Lower leg skin (tissue), 3 donors: Measurements from ENCODE around the gene IGFN1.

Source experiments
- CTCF ChIP-seq, 3 donors: fragments of 450-650 bp; IDR thresholded peaks; one replicate each; pipeline ENCODE4 v1.5.1; 2016; ENCODE audit warnings: antibody characterized with exemption in 3 of 3, mild to moderate bottlenecking in 3 of 3, moderate library complexity in 2 of 3
- POLR2A ChIP-seq, 2 donors: fragments of 450-650 bp; IDR thresholded peaks; one replicate each; pipeline ENCODE4 v1.6.1; 2016 to 2017; ENCODE audit warnings: antibody characterized with exemption in 2 of 2, mild to moderate bottlenecking in 1 of 2, moderate library complexity in 1 of 2

GRCh38 chr1:201254625-201255478 is 64.2 kb downstream of the IGFN1 start:
- TF ChIP-seq CTCF (IDR thresholded peaks at IDR 0.05), result peak in 1 of 3 donors; percentile 88
- TF ChIP-seq POLR2A (IDR thresholded peaks at IDR 0.05), result no peak
